HepG2 (cell line): ENCODE data around the gene DIPK1B. TPM values are rescaled to one million over a fixed set of nuclear protein-coding genes. Genes with fewer than 3 reads are reported as not detected.

Source experiments
- E2F2 ChIP-seq: sonication (generic); formaldehyde crosslinking; IDR thresholded peaks from 2 replicates; pipeline ENCODE4 v1.4.0; 2020; ENCODE audit warnings: missing genetic modification reagents, borderline replicate concordance
- FLYWCH1 ChIP-seq: sonication (generic); formaldehyde crosslinking; IDR thresholded peaks from 2 replicates; pipeline ENCODE4 v1.8.1; 2023; ENCODE audit warnings: mild to moderate bottlenecking, missing genetic modification reagents
- HIC2 ChIP-seq: sonication (generic); formaldehyde crosslinking; IDR thresholded peaks from 2 replicates; pipeline ENCODE4 v1.9.0; 2022; ENCODE audit warnings: low read depth, missing genetic modification reagents
- MXD4 ChIP-seq: IDR thresholded peaks from 2 replicates; pipeline ENCODE4 v1.6.1; 2016; ENCODE audit warnings: mild to moderate bottlenecking, missing biosample characterization, missing genetic modification reagents
- MYC ChIP-seq: sonication (generic); formaldehyde crosslinking; IDR thresholded peaks from 2 replicates; pipeline ENCODE4 v1.9.0; 2021; ENCODE audit warnings: missing genetic modification reagents, borderline replicate concordance
- PHF8 ChIP-seq: sonication (generic); formaldehyde crosslinking; IDR thresholded peaks from 2 replicates; pipeline ENCODE4 v1.5.0; 2020; ENCODE audit warnings: missing genetic modification reagents
- POLR2G ChIP-seq: fragments of 200-400 bp; formaldehyde crosslinking; IDR thresholded peaks from 2 replicates; pipeline ENCODE4 v1.6.1; 2018; ENCODE audit warnings: mild to moderate bottlenecking, low read depth, low read length, moderate library complexity
- SMYD3 ChIP-seq: sonication (generic); formaldehyde crosslinking; IDR thresholded peaks from 2 replicates; pipeline ENCODE4 v1.8.1; 2023; ENCODE audit warnings: mild to moderate bottlenecking, missing genetic modification reagents
- TRIM22 ChIP-seq: fragments of 450-650 bp; IDR thresholded peaks from 2 replicates; pipeline ENCODE4 v1.6.1; 2017
- ZBTB14 ChIP-seq: sonication (generic); formaldehyde crosslinking; IDR thresholded peaks from 2 replicates; pipeline ENCODE4 v1.4.0; 2020; ENCODE audit warnings: missing genetic modification reagents
- ZBTB49 ChIP-seq: sonication (generic); formaldehyde crosslinking; IDR thresholded peaks from 2 replicates; pipeline ENCODE4 v1.4.0; 2020; ENCODE audit warnings: missing genetic modification reagents, borderline replicate concordance
- ZFYVE20 ChIP-seq: sonication (generic); formaldehyde crosslinking; IDR thresholded peaks from 2 replicates; pipeline ENCODE4 v1.8.0; 2023; ENCODE audit warnings: low read depth, mild to moderate bottlenecking, moderate library complexity, missing genetic modification reagents, borderline replicate concordance
- ZNF597 ChIP-seq: sonication (generic); formaldehyde crosslinking; IDR thresholded peaks from 2 replicates; pipeline ENCODE4 v1.5.0; 2020; ENCODE audit warnings: missing genetic modification reagents
- ZNF616 ChIP-seq: sonication (generic); formaldehyde crosslinking; IDR thresholded peaks from 2 replicates; pipeline ENCODE4 v1.5.0; 2020; ENCODE audit warnings: low read depth, mild to moderate bottlenecking, missing genetic modification reagents
- ZNF710 ChIP-seq: sonication (generic); formaldehyde crosslinking; IDR thresholded peaks from 2 replicates; pipeline ENCODE4 v1.5.0; 2020; ENCODE audit warnings: mild to moderate bottlenecking, missing genetic modification reagents, borderline replicate concordance
- ZNF768 ChIP-seq: sonication (generic); formaldehyde crosslinking; IDR thresholded peaks from 2 replicates; pipeline ENCODE4 v1.4.0; 2020; ENCODE audit warnings: missing genetic modification reagents
- ZSCAN21 ChIP-seq: sonication (generic); formaldehyde crosslinking; IDR thresholded peaks from 2 replicates; pipeline ENCODE4 v1.8.0; 2022; ENCODE audit warnings: mild to moderate bottlenecking, missing genetic modification reagents, moderate library complexity, borderline replicate concordance
- polyA plus RNA-seq, 8 experiments: library from polyadenylated mRNA; depleted of rRNA in 3 of 8; stranded (reverse) in 7 of 8; unstranded in 1 of 8; fragments of >200 nt; fragmentation: Illumina TruSeq in 4 of 8; extraction: Trizol in 4 of 8; gene quantifications; 2 replicates each; pipeline versions ENCODE4 v1.2.1 to v1.2.3, GENCODE V29; 2011 to 2016; ENCODE audit warnings: low read depth in 4 of 8, missing spikeins in 1 of 8, mixed read lengths in 1 of 8; ENCODE audit not compliant: insufficient read depth in 1 of 8
- total RNA-seq, 5 experiments: library from RNA; depleted of rRNA; stranded (reverse); fragments of >200 nt; fragmentation: Illumina TruSeq; extraction: Trizol; gene quantifications; 2 replicates each; pipeline ENCODE4 v1.2.3, GENCODE V29; 2016; ENCODE audit warnings: low read depth in 1 of 5

Gene DIPK1B
- total and polyA plus RNA-seq, 2 of the 13 experiments (the other 11 are each of a cell fraction or from before 2014, with no cell fraction given) = 0.18 to 3.9 TPM

GRCh38 chr9:136693490-136694162 is 18.7 kb upstream of the DIPK1B start (continued):
- TF ChIP-seq ZBTB49 (no peak), FLYWCH1 (no peak), ZNF597 (no peak), ZFYVE20 (no peak), MYC (CRISPR knock-in tag) (peak; percentile 32; the same call in 1 of the 2 replicates), ZNF710 (peak; percentile 64; the same call in 1 of the 2 replicates), ZNF616 (CRISPR knock-in tag) (peak; percentile 99), PHF8 (CRISPR knock-in tag) (no peak), ZNF768 (peak; percentile 47; the same call in 1 of the 2 replicates), SMYD3 (CRISPR knock-in tag) (no peak), TRIM22 (no peak), E2F2 (CRISPR knock-in tag) (no peak), MXD4 (CRISPR knock-in tag) (0 out of 2 replicates have a peak, but pooled peaks have one; percentile 28), HIC2 (CRISPR knock-in tag) (peak; percentile 68; the same call in 1 of the 2 replicates), ZBTB14 (CRISPR knock-in tag) (no peak), POLR2G (no peak), ZSCAN21 (CRISPR knock-in tag) (no peak)
